Activated T-cell treated with anti-CD3 and anti-CD28 coated beads, Interleukin-2, amount 50 U/mL, for 72 hours (primary cell): ENCODE results near the gene METTL26. TPM values are rescaled to one million over a fixed set of nuclear protein-coding genes. Genes with fewer than 3 reads are reported as not detected.

Experiments used
- ATAC-seq, 2 donors: fragments of 150-1000 bp; cut with Tn5 transposase; replicated peaks in 1 of 2; 2 replicates each; pipeline ENCODE4 v1.10.0; 2021; ENCODE audit warnings: moderate library complexity in 2 of 2, mild to moderate bottlenecking in 1 of 2
- DNase-seq, 2 donors: peaks; one replicate each; pipeline ENCODE4 v3.0.0; 2021 to 2022; ENCODE audit warnings: mixed read lengths in 1 of 2
- H3K27ac Mint-ChIP-seq: one replicate; pipeline ENCODE4 v1.8.0; 2022; ENCODE audit warnings: mild to moderate bottlenecking, moderate library complexity, mixed read lengths
- H3K27me3 Mint-ChIP-seq: one replicate; pipeline ENCODE4 v1.8.0; 2022; ENCODE audit warnings: low read depth, mixed read lengths
- H3K36me3 Mint-ChIP-seq, 2 donors: one replicate each; pipeline ENCODE4 v1.8.0; 2022; ENCODE audit warnings: mixed read lengths in 2 of 2, mild to moderate bottlenecking in 1 of 2; ENCODE audit not compliant: insufficient read depth in 2 of 2
- H3K4me1 Mint-ChIP-seq: one replicate; pipeline ENCODE4 v1.8.0; 2022; ENCODE audit warnings: low read depth, mixed read lengths
- H3K4me3 Mint-ChIP-seq, 2 donors: one replicate each; pipeline ENCODE4 v1.8.0; 2022; ENCODE audit warnings: mild to moderate bottlenecking in 2 of 2, mixed read lengths in 2 of 2, moderate library complexity in 2 of 2
- H3K9me3 Mint-ChIP-seq, 2 donors: one replicate each; pipeline ENCODE4 v1.8.0; 2022; ENCODE audit warnings: mixed read lengths in 2 of 2
- total RNA-seq, 2 donors: library from RNA; stranded (reverse); gene quantifications; one replicate each; pipeline ENCODE4 v1.2.3, GENCODE V29; 2022

METTL26 gene
- total RNA-seq, 2 donors from 2014 or later = 55.4 to 57.4 TPM

DNA sequence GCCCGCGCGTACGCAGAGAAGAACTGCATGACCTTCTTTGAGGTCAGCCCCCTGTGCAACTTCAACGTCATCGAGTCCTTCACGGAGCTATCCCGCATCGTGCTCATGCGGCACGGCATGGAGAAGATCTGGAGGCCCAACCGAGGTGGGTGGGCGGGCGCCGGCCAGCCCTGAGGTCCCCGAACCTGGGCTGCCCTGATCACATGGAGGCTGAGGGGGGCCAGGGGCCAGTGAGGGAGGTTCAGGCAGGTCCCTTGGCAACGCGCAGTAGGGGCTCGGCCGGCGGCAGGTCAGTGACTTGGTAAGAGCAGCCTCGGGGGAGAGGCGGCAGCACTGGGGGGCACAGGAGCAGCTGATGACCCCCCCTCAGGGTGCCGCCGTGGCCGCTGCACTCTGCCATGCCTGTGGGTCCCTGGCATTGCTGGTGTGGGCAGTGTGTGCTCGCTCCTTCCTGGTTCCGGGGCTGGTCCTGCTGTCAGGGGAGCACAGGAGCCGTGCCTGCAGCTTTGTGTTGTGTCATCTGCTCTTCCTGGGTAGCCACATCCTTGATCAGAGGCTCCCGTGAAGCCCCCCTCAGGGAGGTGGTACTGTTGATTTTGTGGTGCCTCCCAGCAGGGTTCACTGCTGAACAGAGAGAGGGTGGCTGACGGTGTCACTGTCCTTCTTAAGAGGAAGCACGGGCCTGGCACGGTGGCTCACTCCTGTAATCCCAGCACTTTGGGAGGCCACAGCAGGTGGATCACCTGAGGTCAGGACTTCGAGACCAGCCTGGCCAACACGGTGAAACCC is 9.9 kb downstream of the METTL26 start:
- no peaks in the 10 kb centered on the region for H3K27me3 Mint-ChIP-seq
- ATAC-seq (no peak), DNase-seq (no peak)
- no peak overlapping the region for H3K27ac Mint-ChIP-seq
- no peaks in the 10 kb centered on the region for H3K36me3 Mint-ChIP-seq
- no peak overlapping the region for H3K4me3 Mint-ChIP-seq
- no peaks in the 10 kb centered on the region for H3K9me3 Mint-ChIP-seq
- H3K4me1 Mint-ChIP-seq = no peaks in the 10 kb centered on the region

- Mint-ChIP-seq H3K27ac (no peak overlapping the region), H3K9me3 (no peaks in the 10 kb centered on the region), H3K4me1 (no peaks in the 10 kb centered on the region), H3K27me3 (no peaks in the 10 kb centered on the region), H3K36me3 (no peaks in the 10 kb centered on the region), H3K4me3 (no peak overlapping the region)
- ATAC-seq (no peak), DNase-seq (no peak)
These were observed 10.8 kb downstream of the METTL26 start for GRCh38 chr16:625117-625976.

DNA sequence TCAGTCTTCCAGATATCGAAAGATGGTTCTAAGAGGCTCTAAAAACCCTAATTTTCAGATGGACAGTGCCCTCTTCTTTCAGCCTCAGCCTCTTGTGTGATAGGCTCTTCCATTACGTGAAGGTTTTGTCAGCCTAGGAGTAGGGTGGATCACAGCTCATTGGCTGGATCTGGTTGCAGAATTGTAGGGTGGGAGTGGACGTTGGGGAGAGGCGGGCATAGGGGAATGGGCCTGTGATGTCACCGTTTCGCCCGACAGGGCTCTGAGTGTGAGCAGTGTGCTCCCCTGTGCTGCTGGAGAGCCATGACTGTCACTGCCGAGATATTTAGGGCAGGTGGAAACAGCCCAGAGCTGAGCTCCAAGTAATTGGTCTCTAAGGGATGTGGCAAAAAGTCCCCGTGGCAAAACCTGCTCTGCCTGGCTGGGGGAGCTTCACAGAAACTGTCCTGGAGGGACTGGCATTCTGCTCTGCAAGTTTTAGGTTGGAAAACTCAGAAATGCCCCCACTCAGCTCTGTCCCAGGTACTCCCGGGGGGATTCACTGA is 11.5 kb downstream of the METTL26 start:
- Mint-ChIP-seq H3K36me3 (no peaks in the 10 kb centered on the region), H3K9me3 (no peaks in the 10 kb centered on the region), H3K27me3 (no peaks in the 10 kb centered on the region), H3K27ac (no peak overlapping the region), H3K4me1 (no peaks in the 10 kb centered on the region), H3K4me3 (no peak overlapping the region)
- DNase-seq = no peak
- ATAC-seq = no peak

GRCh38 chr16:622920-623280 is 13.2 kb downstream of the METTL26 start:
- no peak overlapping the region for H3K27ac Mint-ChIP-seq
- no peaks in the 10 kb centered on the region for H3K9me3 Mint-ChIP-seq
- no peaks in the 10 kb centered on the region for H3K27me3 Mint-ChIP-seq
- no peaks in the 10 kb centered on the region for H3K4me1 Mint-ChIP-seq
- no peak for ATAC-seq
- no peak overlapping the region for H3K4me3 Mint-ChIP-seq
- H3K36me3 Mint-ChIP-seq = no peaks in the 10 kb centered on the region
- no peak for DNase-seq

GRCh38 chr16:621526-622105 is 14.5 kb downstream of the METTL26 start:
- Mint-ChIP-seq H3K4me3 (no peak overlapping the region), H3K27me3 (no peaks in the 10 kb centered on the region), H3K4me1 (no peaks in the 10 kb centered on the region), H3K9me3 (no peaks in the 10 kb centered on the region), H3K36me3 (no peaks in the 10 kb centered on the region), H3K27ac (no peak overlapping the region)
- ATAC-seq (no peak), DNase-seq (no peak)

- H3K4me1 Mint-ChIP-seq = no peaks in the 10 kb centered on the region
- DNase-seq = no peak
- no peaks in the 10 kb centered on the region for H3K9me3 Mint-ChIP-seq
- H3K27ac Mint-ChIP-seq = no peak overlapping the region
- H3K4me3 Mint-ChIP-seq = no peak overlapping the region
- H3K36me3 Mint-ChIP-seq = no peaks in the 10 kb centered on the region
- no peak for ATAC-seq
- no peaks in the 10 kb centered on the region for H3K27me3 Mint-ChIP-seq
These were observed 15.2 kb downstream of the METTL26 start for GRCh38 chr16:620700-621525.

DNA sequence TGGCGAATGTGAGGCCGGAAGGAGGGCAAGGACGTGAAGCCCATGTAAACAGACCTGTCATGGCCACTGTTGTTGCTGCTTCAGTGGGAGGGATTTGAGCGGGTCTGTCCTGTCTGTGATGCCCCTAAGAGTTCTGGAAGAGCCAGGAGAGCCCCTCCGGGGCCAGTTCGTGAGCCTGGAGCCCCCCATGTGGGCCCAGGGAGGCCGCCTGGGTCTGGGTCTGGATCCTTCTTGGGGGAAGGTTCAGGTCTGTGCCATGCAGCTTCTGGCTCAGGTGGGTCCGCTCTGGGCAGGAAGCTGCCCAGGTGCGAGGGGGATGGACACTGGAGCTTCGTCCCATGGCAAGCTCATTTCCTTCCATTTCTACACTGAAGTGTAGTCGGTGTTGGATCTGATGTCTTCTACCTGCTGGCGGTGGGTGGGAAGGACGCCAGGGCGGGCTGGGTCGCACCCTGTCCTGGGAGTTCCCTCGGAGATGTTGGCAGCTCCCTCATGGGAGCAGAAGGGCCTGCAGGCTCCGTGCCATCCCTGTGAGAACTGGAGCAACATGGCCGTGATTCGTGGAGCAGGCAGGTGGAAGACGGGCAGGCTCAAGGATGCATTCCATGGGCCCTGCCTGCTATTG is 16.5 kb downstream of the METTL26 start:
- Mint-ChIP-seq H3K4me1 (no peaks in the 10 kb centered on the region), H3K27me3 (no peaks in the 10 kb centered on the region), H3K4me3 (no peak overlapping the region), H3K27ac (no peak overlapping the region), H3K36me3 (no peaks in the 10 kb centered on the region), H3K9me3 (no peaks in the 10 kb centered on the region)
- ATAC-seq = no peak
- no peak for DNase-seq

DNA sequence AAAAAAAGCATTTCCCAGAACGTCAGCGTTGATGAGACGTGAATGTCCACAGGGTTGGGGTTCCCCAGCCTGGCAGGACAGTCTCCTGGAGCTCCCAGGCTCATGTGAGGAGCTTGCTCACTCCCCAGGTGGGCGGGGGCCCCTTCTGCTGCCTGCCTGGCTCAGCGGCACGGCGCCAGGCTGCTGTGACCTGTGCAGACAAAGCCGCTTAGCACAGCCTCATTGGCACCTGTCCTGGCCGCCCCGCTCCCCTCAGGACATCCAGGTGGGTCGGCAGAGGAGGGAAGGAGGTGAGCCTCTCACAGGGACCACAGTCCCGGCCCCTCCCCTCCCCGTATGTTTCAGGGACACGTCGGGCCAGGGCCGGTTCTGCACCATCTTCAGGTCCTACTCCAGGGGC is 18.2 kb downstream of the METTL26 start:
- DNase-seq (no peak), ATAC-seq (no peak)
- H3K9me3 Mint-ChIP-seq = no peaks in the 10 kb centered on the region
- no peak overlapping the region for H3K27ac Mint-ChIP-seq
- H3K4me3 Mint-ChIP-seq = no peak overlapping the region
- no peaks in the 10 kb centered on the region for H3K36me3 Mint-ChIP-seq
- no peaks in the 10 kb centered on the region for H3K27me3 Mint-ChIP-seq
- H3K4me1 Mint-ChIP-seq = no peaks in the 10 kb centered on the region

- Mint-ChIP-seq H3K27me3 (no peaks in the 10 kb centered on the region), H3K9me3 (no peaks in the 10 kb centered on the region), H3K4me3 (no peak overlapping the region), H3K27ac (no peak overlapping the region), H3K36me3 (no peaks in the 10 kb centered on the region), H3K4me1 (no peaks in the 10 kb centered on the region)
- DNase-seq = no peak
- ATAC-seq = no peak
These were observed 19.1 kb downstream of the METTL26 start for GRCh38 chr16:616733-617586.

GRCh38 chr16:615122-615521 is 21.0 kb downstream of the METTL26 start:
- Mint-ChIP-seq H3K27me3 (no peaks in the 10 kb centered on the region), H3K27ac (no peak overlapping the region), H3K36me3 (no peaks in the 10 kb centered on the region), H3K4me1 (peaks cover 4% of the 10 kb centered on the region), H3K4me3 (no peak overlapping the region), H3K9me3 (no peaks in the 10 kb centered on the region)
- no peak for ATAC-seq
- no peak for DNase-seq

GRCh38 chr16:610513-611381 is 25.4 kb downstream of the METTL26 start:
- ATAC-seq (peak; percentile 26 to 45), DNase-seq (peak; percentile 53 to 74)
- Mint-ChIP-seq H3K9me3 (no peaks in the 10 kb centered on the region), H3K4me1 (peaks cover 26% of the 10 kb centered on the region), H3K4me3 (no peak overlapping the region), H3K27ac (no peak overlapping the region), H3K36me3 (no peaks in the 10 kb centered on the region), H3K27me3 (no peaks in the 10 kb centered on the region)
